ENCODE results near the gene ZBTB8A.

DNA sequence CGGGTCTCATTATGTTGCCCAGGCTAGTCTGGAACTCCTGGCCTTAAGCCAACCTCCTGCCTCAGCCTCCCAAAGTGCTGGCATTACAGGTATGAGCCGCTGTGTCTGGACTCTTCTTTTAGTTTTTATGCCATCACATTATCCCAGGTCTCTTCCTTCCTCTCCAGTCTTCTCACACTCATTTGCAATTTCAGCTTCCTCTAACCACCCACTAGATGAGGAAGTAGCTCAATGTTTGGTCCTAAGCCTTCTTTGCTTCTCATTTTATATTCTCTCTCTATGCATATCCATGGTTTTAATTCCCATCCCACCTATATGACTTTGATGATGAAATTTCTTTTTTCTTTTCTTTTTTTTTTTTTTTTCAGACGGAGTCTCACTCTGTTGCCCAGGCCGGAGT is 3.1 kb upstream of the ZBTB8A start:
- TF ChIP-seq ZNF883 (CRISPR knock-in tag; IDR thresholded peaks at IDR 0.05; ENCODE audit: not compliant biosample characterization) (no peak), EZH2 (conservative IDR thresholded peaks at IDR 0.05; ENCODE audit: low read depth, low read length) (no peak), CTCF (CRISPR knock-in tag; IDR thresholded peaks at IDR 0.05) (no peak), SKI (IDR thresholded peaks at IDR 0.05; ENCODE audit: partially characterized antibody) (no peak), ETV5 (CRISPR knock-in tag; IDR thresholded peaks at IDR 0.05; ENCODE audit: borderline replicate concordance) (no peak), SRY (CRISPR knock-in tag; IDR thresholded peaks at IDR 0.05) (no peak), MAFK (conservative IDR thresholded peaks at IDR 0.05 in 1 of 2, IDR thresholded peaks at IDR 0.05 in 1 of 2; ENCODE audit: low read length in 2 of 2) (no peak), MTF1 (CRISPR knock-in tag; IDR thresholded peaks at IDR 0.05) (no peak), ZNF503 (CRISPR knock-in tag; IDR thresholded peaks at IDR 0.05) (no peak), NR3C1 (CRISPR knock-in tag; IDR thresholded peaks at IDR 0.05) (no peak), ZNF660 (CRISPR knock-in tag; IDR thresholded peaks at IDR 0.05; ENCODE audit: borderline replicate concordance, low read depth) (no peak), CHCHD3 (CRISPR knock-in tag; IDR thresholded peaks at IDR 0.05) (no peak)
- TF ChIP-seq, protein P1, sequence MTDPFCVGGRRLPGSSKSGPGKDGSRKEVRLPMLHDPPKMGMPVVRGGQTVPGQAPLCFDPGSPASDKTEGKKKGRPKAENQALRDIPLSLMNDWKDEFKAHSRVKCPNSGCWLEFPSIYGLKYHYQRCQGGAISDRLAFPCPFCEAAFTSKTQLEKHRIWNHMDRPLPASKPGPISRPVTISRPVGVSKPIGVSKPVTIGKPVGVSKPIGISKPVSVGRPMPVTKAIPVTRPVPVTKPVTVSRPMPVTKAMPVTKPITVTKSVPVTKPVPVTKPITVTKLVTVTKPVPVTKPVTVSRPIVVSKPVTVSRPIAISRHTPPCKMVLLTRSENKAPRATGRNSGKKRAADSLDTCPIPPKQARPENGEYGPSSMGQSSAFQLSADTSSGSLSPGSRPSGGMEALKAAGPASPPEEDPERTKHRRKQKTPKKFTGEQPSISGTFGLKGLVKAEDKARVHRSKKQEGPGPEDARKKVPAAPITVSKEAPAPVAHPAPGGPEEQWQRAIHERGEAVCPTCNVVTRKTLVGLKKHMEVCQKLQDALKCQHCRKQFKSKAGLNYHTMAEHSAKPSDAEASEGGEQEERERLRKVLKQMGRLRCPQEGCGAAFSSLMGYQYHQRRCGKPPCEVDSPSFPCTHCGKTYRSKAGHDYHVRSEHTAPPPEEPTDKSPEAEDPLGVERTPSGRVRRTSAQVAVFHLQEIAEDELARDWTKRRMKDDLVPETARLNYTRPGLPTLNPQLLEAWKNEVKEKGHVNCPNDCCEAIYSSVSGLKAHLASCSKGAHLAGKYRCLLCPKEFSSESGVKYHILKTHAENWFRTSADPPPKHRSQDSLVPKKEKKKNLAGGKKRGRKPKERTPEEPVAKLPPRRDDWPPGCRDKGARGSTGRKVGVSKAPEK (CRISPR knock-in tag; IDR thresholded peaks at IDR 0.05; ENCODE audit: borderline replicate concordance), result no peak
- TF ChIP-seq, protein P2, sequence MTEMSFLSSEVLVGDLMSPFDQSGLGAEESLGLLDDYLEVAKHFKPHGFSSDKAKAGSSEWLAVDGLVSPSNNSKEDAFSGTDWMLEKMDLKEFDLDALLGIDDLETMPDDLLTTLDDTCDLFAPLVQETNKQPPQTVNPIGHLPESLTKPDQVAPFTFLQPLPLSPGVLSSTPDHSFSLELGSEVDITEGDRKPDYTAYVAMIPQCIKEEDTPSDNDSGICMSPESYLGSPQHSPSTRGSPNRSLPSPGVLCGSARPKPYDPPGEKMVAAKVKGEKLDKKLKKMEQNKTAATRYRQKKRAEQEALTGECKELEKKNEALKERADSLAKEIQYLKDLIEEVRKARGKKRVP (CRISPR knock-in tag; IDR thresholded peaks at IDR 0.05), result no peak

Data from HepG2 (cell line).